Stimulated activated CD8-positive, alpha-beta memory T cell treated with anti-CD3 and anti-CD28 coated beads, Interleukin-7, amount 100 ng/mL, for 24 hours (primary cell): Measurements from ENCODE around the gene LINGO1.

ENCODE experiments used
- DNase-seq: peaks from one replicate; pipeline ENCODE4 v3.0.0-alpha.2; 2020; ENCODE audit warnings: low read depth

LINGO1 gene

GRCh38 chr15:77568973-77569728 is 63.6 kb downstream of the LINGO1 start:
- DNase-seq, result no peak

GRCh38 chr15:77568014-77568972 is 64.4 kb downstream of the LINGO1 start:
- no peak for DNase-seq

- no peak for DNase-seq
Measured at GRCh38 chr15:77567202-77567601, 65.5 kb downstream of the LINGO1 start.

- DNase-seq, result no peak
Measured at GRCh38 chr15:77566092-77566491, 66.6 kb downstream of the LINGO1 start.

GRCh38 chr15:77565378-77565915 is 67.3 kb downstream of the LINGO1 start:
- DNase-seq, result no peak

- no peak for DNase-seq
Measured at GRCh38 chr15:77564938-77565337, 67.8 kb downstream of the LINGO1 start.

GRCh38 chr15:77564341-77564740 is 68.4 kb downstream of the LINGO1 start:
- no peak for DNase-seq

GRCh38 chr15:77563623-77564156 is 69.0 kb downstream of the LINGO1 start:
- no peak for DNase-seq
